NCI-H1105 (cell line): ENCODE measurements around the gene TRERF1.
"Not testable (repeated sequence)": the region's sequence is repeated elsewhere in the genome, so short reads cannot be mapped to it uniquely, and the experiment has no call there.

Experiments used
- DNase-seq: peaks from one replicate; lab custom pipeline; 2025; lab: John Stamatoyannopoulos, UW

Gene TRERF1, protein sequence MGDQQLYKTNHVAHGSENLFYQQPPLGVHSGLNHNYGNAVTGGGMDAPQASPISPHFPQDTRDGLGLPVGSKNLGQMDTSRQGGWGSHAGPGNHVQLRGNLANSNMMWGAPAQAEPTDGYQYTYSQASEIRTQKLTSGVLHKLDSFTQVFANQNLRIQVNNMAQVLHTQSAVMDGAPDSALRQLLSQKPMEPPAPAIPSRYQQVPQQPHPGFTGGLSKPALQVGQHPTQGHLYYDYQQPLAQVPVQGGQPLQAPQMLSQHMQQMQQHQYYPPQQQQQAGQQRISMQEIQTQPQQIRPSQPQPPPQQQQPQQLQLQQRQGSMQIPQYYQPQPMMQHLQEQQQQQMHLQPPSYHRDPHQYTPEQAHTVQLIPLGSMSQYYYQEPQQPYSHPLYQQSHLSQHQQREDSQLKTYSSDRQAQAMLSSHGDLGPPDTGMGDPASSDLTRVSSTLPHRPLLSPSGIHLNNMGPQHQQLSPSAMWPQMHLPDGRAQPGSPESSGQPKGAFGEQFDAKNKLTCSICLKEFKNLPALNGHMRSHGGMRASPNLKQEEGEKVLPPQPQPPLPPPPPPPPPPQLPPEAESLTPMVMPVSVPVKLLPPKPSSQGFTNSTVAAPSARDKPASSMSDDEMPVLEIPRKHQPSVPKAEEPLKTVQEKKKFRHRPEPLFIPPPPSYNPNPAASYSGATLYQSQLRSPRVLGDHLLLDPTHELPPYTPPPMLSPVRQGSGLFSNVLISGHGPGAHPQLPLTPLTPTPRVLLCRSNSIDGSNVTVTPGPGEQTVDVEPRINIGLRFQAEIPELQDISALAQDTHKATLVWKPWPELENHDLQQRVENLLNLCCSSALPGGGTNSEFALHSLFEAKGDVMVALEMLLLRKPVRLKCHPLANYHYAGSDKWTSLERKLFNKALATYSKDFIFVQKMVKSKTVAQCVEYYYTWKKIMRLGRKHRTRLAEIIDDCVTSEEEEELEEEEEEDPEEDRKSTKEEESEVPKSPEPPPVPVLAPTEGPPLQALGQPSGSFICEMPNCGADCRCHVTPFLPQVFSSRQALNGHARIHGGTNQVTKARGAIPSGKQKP (N-terminal part only)

DNA sequence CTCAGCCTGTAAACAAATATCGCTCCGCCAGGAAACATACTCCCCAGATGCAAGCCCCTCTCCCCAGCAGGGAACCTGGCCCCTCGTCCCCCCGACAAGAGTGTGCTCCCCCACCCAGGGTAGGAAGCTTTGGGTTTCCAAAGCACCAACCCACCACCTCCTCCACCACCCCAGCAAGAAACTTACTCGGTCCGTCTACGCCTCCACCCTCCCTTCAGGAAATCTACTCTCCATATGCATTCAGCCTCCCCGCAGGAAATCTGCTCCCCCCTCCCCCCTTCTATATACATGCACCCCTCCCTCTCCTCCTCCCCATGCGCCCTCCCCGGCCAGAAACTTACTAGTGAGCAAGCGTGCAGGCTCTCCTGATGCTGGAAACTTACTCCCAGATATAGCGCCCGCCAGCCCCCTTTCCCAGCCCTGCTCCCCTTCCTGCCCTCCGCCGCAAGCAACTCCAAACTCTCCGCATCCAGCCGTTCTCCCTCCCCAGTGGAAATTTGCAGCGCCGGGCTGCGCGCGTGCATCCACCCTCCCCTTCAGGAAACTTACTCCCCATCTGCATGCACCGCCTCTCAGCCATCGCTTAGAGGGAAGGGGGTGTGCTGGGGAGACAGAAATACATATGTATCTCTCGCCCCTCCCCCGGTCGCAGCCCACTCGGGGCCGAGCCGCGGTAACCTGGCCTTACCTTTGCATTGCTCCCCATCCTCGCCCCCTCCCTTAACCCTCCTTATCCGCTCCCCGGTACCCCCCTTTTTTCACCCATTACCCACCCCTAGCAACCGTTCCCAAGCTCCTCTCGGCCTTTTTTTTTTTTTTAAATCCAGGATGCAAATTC, at the start of gene TRERF1:
Gene TRERF1, minus strand, starts transcription at position 594 of the 838 bp plus-strand sequence. CDS start 182,336 bp downstream, outside the sequence.
- peak; percentile 76 for DNase-seq

DNA sequence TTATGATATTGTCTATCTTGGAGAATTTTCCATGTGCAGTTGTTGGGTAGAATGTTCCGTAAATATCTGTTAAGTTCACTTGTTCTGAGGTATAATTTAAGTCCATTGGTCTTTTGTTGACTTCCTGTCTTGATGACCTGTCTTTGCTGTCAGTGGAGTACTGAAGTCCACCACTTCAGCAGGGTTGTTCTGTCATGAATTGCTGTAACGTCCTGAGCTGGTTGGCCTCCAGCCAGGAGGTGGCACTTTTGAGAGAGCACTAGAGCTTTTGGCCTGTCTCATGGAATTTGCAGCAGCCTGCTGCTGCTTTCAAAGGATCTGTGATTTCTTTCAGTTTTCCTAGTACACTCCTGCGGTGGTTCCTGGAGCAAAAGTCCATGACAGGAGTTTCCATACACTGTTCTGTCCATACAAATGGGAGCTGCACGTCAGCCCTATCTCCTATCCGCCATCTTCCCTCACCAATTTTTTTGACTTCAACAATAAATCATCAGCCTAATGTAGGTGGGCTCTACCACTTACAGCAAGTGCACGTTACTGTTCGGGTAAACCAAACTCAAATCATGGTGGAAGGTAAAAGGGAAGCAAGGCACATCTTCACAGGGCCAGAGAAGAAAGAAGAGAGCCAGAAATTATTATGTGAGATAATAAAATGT, 46.9 kb upstream of the TRERF1 start:
- no peak for DNase-seq

DNA sequence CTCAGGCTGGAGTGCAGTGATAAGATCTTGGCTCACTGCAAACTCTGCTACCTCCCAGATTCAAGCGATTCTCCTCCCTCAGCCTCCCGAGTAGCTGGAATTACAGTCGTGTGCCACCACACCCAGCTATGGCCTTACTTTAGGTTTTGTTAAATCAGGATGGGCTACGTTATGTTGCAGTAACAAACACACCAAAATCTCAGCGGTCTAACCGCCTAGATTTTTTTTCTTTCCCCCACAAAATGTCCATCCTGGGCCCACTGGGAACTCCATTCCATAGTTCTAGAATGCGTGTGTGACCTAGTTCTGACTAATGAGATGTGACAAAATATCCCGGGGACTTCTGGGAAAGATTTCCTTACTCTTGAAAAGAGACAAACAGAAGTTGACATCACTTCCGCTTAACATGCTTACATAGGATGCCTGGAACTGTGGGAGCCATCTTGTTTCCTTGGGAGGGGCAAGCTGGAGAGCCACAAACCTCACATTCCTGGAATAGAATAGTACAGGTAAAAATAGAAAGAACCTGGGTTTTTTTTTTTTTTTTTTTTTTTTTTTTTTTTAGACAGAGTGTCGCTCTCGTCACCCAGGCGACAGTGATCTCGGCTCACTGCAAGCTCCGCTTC, 42.3 kb upstream of the TRERF1 start:
- no peak for DNase-seq

DNA sequence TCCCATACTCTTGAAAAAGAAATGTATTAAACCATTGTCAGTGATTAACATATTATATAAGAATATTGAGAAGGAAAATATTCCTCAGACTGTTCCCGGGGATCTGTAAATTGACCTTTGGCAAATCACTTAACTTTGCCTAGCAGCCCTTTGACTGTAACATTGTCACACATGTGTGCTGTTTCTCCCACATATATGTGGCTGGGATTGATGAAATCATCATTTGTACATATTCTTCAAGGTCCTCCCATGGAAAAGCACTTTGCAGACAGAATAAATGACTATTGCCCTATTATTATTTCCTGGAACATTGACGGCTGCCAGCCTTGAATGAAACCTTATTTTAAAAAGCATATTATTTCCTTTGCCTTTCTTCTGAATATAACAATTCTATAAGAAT, 36.4 kb upstream of the TRERF1 start:
- no peak for DNase-seq

DNA sequence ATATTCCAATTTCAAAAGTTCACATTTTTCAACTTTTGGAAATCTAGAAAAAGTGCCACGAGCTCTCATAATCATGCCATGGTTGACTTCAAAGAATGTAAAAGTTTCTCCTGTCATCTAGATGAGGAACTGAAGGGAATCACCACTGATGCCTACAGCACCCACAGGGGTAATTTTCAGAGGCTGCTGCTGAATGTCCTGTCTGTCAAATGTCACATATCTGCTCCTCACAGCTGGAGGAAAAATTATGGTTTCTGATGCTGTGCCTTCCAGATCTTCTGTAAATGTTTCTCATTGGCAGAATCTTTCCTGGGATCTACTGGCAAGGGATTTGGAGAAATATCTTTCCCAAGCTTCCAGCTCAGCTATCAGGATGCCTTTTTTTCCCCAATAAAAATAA, 32.5 kb upstream of the TRERF1 start:
- no peak for DNase-seq

DNA sequence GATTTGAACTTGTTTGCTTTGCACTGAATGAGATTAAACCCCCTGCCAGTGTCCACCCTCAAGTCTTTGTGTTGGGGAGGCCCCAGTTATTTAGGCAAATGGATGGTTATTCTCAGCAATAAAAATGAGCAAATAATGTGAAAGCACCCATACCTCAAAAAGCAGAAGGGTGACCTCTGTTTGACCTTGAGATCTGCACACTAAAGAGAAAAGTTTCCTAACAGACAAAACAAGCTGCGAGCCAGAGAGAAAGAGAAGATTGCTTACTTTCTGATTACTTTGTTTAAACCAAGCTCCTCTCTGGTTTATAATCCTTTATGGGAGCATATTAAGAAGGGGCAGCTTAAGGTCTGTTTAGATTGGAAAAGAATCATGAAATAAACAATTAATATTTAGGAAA, 30.4 kb upstream of the TRERF1 start:
- no peak for DNase-seq

DNA sequence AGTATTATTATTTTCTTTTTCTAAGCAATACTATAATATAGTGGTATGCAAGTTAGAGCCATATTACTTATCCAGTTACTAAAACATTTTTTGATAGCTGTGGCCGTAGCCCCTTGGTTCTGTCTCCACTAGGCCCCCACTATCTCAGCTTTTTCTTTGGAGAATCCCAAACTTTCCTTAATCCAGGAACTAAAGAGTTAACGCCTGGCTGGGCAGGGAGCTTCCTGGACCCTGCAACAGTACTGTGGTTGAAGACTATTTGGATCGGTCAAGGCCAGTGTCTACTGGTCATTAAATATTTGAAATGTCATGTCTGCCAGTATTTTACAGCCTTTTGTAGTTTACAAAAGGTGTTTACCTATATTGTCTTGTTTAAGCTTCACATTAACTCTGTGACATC, 20.0 kb upstream of the TRERF1 start:
- no peak for DNase-seq

DNA sequence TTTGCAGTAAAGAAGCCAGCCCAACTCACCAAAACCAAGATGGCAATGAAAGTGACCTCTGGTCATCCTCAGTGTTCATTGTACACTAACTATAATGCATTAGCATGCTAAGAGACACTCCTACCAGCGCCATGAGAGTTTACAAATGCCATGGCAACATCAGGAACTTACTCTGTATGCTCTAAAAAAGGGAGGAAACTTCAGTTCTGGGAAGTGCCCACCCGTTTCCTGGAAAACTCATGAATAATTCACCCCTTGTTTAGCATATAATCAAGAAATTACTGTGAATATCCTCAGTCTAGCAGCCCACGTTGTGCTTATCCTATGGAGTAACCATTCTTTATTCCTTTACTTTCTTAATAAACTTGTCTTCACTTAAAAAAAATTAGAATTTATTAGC, 19.4 kb upstream of the TRERF1 start:
- DNase-seq, result no peak

DNA sequence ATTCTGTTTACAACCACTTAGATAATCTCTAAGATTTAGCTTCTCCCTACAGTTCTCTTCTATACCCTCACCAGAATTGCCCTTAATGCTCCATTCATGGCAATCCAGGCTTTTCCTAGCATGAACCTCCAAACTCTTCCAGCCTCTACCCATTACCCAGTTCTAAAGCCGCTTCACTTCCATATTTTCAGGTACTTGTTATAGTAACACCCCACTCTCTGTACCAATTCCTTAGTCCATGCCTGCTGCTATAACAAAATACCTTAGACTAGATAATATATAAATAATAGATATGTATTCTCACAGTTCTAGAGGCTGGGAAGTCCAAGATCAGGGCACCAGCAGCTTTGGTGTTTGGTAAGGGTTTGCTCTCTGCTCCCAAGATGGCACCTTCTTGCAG, 16.5 kb upstream of the TRERF1 start:
- DNase-seq, result no peak

DNA sequence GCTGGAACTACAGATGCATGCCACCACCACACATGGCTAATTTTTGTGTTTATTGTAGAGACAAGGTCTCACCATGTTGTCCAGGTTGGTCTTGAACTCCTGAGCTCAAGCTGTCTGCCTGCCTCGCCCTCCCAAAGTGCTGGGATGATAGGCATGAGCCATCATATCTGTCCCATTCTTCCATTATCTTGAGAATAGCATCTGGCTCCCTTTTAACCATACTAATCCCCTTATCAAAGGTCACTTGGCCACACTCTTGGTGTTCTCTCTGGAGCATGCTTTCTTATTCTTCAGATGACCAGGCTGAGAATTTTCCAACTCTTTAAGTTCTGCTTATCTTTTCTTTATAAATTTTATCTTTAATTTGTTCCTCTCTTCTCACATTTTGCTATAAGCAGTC, 15.9 kb upstream of the TRERF1 start:
- DNase-seq, result no peak

DNA sequence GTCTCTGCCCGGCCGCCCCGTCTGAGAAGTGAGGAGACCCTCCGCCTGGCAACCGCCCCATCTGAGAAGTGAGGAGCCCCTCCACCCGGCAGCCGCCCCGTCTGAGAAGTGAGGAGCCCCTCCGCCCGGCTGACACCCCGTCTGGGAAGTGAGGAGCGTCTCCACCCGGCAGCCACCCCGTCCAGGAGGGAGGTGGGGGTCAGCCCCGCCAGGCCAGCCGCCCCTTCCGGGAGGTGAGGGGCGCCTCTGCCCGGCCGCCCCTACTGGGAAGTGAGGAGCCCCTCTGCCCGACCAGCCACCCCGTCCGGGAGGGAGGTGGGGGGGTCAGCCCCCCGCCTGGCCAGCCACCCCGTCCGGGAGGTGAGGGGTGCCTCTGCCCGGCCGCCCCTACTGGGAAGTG, 14.7 kb upstream of the TRERF1 start:
- not testable (repeated sequence) for DNase-seq

DNA sequence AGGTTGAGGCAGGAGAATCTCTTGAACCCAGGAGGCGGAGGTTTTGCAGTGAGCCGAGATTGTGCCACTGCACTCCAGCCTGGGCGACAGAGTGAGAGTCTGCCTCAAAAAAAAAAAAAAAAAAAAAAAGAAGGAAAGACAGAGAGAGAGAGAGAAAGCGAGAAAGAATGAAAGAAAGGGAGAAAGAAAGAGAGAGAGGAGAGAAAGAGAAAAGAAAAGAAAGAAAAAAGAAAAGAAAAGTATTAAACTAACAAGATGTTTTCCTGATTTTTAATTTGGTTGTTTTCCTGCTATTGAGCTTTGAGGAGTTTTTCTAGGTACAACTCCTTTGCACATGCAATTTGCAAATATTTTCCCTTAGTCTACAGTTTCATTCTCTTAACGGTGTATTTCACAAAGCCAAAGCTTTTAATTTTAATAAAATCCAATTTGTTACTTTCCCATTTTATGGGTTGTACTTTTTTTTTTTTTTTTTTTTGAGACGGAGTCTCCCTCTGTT, 10.8 kb upstream of the TRERF1 start:
- DNase-seq, result no peak

DNA sequence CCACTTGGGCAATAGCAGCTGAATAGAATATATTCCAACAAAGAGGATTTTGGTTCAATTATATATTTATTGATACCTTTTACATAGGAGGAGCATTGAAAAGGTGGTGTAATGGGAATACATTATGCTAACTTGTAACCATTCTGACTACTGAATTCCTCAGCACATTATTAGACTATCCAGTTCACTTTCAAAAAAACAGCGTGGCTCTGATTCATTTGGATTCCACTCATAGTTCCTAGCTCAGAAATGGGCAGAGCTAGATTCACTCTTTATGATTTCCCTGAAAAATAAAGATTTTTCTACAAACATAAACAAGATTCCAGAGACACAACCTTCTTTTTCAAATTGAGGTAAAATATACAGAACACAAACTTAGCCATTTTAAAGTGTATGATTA, 9.2 kb upstream of the TRERF1 start:
- no peak for DNase-seq

DNA sequence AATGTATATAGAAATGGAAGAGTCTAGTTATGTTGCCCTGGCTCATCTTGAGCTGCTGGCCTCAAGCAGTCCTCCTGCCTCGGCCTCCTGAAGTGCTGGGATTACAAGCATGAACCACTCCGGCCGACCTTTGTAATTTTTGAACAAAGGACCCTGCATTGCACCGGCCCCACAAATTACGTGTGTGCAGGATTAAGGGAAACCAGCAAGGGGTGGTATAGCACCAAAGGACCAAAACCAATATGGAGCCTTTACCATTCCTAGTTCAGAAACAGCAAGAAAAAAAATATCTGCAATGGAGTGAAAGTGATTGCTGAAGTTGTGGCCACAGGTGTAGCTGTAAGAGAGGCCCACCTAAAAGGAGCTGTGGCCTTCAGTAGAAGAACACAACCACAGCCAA, 8.2 kb upstream of the TRERF1 start:
- DNase-seq, result no peak

DNA sequence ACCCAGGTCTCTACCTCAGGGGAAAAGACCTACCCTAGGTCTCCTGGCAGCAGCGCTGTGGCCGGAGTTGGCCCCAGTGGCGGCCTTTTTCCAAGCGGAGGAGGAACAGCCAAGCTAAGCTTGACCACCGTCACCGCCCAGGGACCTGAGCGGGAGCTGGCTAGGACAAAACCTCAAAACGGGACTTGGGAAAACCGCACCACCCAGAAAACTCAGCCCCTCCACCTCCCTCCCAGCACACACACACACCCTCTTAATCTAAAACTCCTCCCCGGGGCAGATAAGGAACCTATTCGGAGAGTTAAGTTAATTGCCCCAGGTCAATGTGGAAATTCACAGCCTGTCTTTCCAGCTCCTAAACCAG, 2.7 kb upstream of the TRERF1 start:
- no peak for DNase-seq

DNA sequence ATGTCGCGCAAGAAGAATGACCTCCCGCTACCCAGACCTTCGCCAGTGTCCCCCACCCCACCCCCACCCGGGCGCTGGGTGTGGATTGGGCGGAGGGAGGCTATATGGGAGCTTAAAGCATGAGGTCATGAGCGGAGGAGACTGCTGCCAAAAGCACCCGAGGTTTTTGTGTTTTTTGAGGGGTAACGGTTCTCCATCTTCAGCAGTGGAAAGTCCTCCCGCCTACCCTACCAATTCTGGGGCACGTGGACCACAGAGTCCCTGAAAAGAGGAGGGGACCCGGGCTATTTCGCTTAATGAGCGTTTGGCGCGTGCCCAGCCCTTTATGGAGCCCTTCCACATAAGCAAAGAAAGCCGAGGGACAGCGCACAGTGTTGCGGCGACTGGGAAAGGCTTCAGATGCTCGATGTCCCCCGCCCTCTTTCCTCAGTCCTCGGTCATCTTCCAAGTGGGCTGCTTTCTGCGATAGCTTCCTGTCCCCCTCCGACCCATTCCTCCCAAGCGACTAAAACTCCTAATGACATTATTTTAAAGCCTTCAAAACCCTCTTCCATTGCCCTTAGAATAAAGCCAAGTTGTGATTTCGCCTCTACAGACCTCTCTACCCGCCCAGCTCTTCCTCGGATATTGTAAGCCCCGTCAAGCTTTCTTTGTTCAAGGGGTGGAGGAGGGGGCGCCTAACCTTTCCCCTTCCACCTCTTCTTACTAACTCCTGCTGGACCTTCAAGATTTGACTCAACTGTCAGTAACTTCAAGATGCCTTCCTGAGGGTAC, 2.1 kb upstream of the TRERF1 start:
- peak; percentile 60 for DNase-seq

DNA sequence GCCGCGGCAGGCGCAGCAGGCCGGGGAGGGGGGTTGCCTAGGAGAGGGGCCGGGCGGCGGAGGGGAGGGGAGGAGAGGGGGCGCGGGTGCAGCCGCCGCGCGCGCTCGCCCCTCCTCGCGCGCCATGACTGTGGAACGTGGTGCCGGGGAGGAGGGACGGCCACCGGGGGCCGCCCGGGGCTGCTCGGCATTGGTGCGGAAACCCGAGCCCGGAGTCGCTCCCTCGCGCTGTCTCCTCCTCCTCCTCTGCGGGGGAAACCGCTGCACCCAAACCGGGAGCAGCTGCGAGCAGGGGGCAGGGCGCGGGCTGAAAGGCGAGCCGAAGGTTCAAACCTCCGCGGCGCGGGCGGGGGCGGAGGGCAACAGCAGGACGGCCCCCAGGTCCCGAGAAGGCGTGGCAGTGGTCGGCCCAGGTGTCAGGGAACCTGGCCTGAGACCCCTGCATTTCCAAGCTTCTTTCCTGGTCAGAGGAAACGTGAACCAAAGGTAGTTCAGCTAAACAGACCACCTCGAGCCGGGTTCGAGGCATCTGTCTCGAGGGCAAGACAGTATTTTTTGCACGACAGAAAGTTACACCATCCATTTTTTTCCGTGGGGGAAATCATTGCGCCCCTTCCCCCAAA, 1.4 kb upstream of the TRERF1 start:
- peak; percentile 97 for DNase-seq

DNA sequence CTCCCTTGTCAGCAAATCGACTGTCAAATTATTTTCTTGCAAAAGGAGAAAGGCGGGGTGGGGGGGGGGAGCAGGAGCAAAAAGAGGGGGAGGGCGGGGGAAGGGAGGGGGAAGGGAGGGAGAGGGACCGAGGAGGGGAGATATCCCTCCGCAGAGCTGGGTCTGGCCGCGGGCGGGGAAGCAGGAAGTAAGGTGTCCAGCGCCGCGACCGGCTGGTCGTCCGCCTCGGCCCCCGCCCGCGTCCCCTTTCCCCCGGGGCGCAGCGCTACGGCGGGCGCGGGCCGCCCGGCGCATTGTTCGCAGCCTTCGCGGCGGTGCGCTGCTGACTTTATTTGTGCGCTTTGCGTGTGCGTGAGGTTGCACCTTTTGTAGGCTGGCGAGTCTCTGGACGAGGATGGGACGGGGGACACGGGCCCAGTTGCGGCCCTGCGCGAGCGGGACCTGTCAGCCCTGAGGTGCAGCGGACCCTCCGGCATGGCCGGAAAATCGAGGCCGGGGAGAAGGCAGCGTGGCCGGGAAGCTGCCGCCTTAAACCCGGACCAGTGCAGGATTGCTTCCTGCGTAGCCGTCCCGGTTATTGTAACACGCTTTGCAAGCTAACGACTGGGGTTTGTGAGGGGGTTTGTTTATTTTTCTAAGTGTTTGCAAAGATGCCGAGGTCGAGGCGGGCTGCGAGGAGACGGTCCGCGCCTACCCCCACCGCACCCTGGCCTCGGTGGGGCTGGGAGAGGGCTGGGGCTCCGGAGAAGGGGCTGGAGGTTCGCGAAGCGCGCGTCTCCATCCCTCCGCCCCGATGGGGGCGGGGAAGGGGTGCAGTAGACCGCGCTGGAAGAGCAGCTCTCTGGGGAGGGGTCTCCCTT, 675 bp upstream of the TRERF1 start:
- DNase-seq, result peak; percentile 53
